HepG2 (cell line): ENCODE results near the gene FCGR3A. TPM values are rescaled to one million over a fixed set of nuclear protein-coding genes. Genes with fewer than 3 reads are reported as not detected.
"Not testable (repeated sequence)": the region's sequence is repeated elsewhere in the genome, so short reads cannot be mapped to it uniquely, and the experiment has no call there.

ENCODE experiments used
- ATAC-seq: fragments of 200-7000 bp; cut with Tn5 transposase; 3 replicates; pipeline ENCODE4 v1.9.1; 2020; ENCODE audit warnings: mild to moderate bottlenecking, moderate library complexity
- BruUV-seq: library from RNA; stranded (reverse); fragments of 400-500 nt; replicated peaks from 2 replicates; lab custom pipeline; 2021; lab: Mats Ljungman, UMichigan
- CTCF ChIA-PET: fragments of 300-600 bp; formaldehyde crosslinking; extraction: SDS; loops from one replicate; lab custom pipeline; 2021; ENCODE audit warnings: low total read pairs, inconsistent platforms, low intra/inter-chr PET ratio; lab: Yijun Ruan, JAX
- POLR2A ChIA-PET: fragments of 350-600 bp; sonication (Branson Sonifier 250); formaldehyde crosslinking; loops from one replicate; lab custom pipeline; 2020; ENCODE audit warnings: antibody characterized with exemption, inconsistent platforms; lab: Yijun Ruan, JAX
- DNase-seq: peaks from one replicate; pipeline ENCODE4 v3.0.0-alpha.2; 2015; ENCODE audit warnings: low spot score
- FAIRE-seq: peaks from 3 replicates; lab custom pipeline; 2011; peaks lifted over from hg19 to GRCh38; lab: Jason Lieb, UNC
- H2AFZ ChIP-seq: one replicate; pipeline ENCODE4 v1.6.1; 2011; ENCODE audit warnings: low read length, inconsistent platforms
- H3K27ac ChIP-seq: fragments of 300-600 bp; 3 replicates; pipeline ENCODE4 v1.8.0; 2011; ENCODE audit warnings: mixed run types, mild to moderate bottlenecking, mixed read lengths, low read length, inconsistent platforms; ENCODE audit not compliant: insufficient read depth; ENCODE audit errors: extremely low read length
- H3K27me3 ChIP-seq, 2 experiments: fragments of 200-600 bp in 1 of 2; 2 replicates in 1 of 2; 3 replicates in 1 of 2; pipeline versions ENCODE4 v1.6.0 to v1.8.0; 2011; ENCODE audit warnings: low read length in 2 of 2, mild to moderate bottlenecking in 2 of 2, moderate library complexity in 2 of 2, inconsistent platforms in 1 of 2; ENCODE audit not compliant: insufficient read depth in 2 of 2, control insufficient read depth in 1 of 2
- H3K36me3 ChIP-seq, 2 experiments: fragments of 200-600 bp in 1 of 2; replicated peaks in 1 of 2; 2 replicates in 1 of 2; 3 replicates in 1 of 2; pipeline versions ENCODE4 v1.5.1 to v1.8.0; 2011; ENCODE audit warnings: low read length in 2 of 2, inconsistent platforms in 1 of 2; ENCODE audit not compliant: insufficient read depth in 2 of 2, control insufficient read depth in 1 of 2
- H3K4me1 ChIP-seq: 2 replicates; pipeline ENCODE4 v1.5.1; 2012; ENCODE audit warnings: low read length, inconsistent platforms; ENCODE audit not compliant: insufficient read depth
- H3K4me2 ChIP-seq: 2 replicates; pipeline ENCODE4 v1.6.0; 2011; ENCODE audit warnings: low read depth, low read length, inconsistent platforms
- H3K4me3 ChIP-seq, 3 experiments: fragments of 200-600 bp in 1 of 3; sonication (generic), shearing (Covaris generic) in 1 of 3; replicated peaks in 1 of 3; 2 replicates each; pipeline ENCODE4 v1.5.1; 2011 to 2016; ENCODE audit warnings: low read length in 3 of 3, inconsistent platforms in 2 of 3, low read depth in 2 of 3, mild to moderate bottlenecking in 2 of 3, control low read depth in 1 of 3, mixed read lengths in 1 of 3; ENCODE audit not compliant: insufficient read depth in 1 of 3
- H3K79me2 ChIP-seq: one replicate; pipeline ENCODE4 v1.6.1; 2011; ENCODE audit warnings: low read length, inconsistent platforms; ENCODE audit not compliant: insufficient read depth
- H3K9ac ChIP-seq: 2 replicates; pipeline ENCODE4 v1.6.0; 2011; ENCODE audit warnings: mild to moderate bottlenecking, low read depth, low read length, inconsistent platforms; ENCODE audit not compliant: insufficient read depth
- H3K9me3 ChIP-seq: 2 replicates; pipeline ENCODE4 v1.5.1; 2012; ENCODE audit warnings: mild to moderate bottlenecking, low read length
- H4K20me1 ChIP-seq: 2 replicates; pipeline ENCODE4 v1.6.0; 2011; ENCODE audit warnings: inconsistent platforms, mild to moderate bottlenecking, low read length, moderate library complexity; ENCODE audit not compliant: insufficient read depth
- WGBS: methylation state at CpG from one replicate; pipeline ENCODE4 v1.1.6; 2017; ENCODE audit warnings: low lambda C conversion rate; 5-methylcytosine and 5-hydroxymethylcytosine counted together
- in situ Hi-C: cut with HindIII; loops from 2 replicates; pipeline ENCODE4 v1.10.0; 2017; ENCODE audit warnings: low pct_unique_long_range_greater_than_20kb; ENCODE audit not compliant: extremely low pct_ligation_motif_present
- intact Hi-C: fragments of 100-400 bp; cut with micrococcal nuclease; formaldehyde crosslinking; loops from one replicate; pipeline ENCODE4 v1.10.0; 2022; ENCODE audit not compliant: unreplicated experiment
- polyA plus RNA-seq, 8 experiments: library from polyadenylated mRNA; depleted of rRNA in 3 of 8; stranded (reverse) in 7 of 8; unstranded in 1 of 8; fragments of >200 nt; fragmentation: Illumina TruSeq in 4 of 8; extraction: Trizol in 4 of 8; gene quantifications; 2 replicates each; pipeline versions ENCODE4 v1.2.1 to v1.2.3, GENCODE V29; 2011 to 2016; ENCODE audit warnings: low read depth in 4 of 8, missing spikeins in 1 of 8, mixed read lengths in 1 of 8; ENCODE audit not compliant: insufficient read depth in 1 of 8
- total RNA-seq, 5 experiments: library from RNA; depleted of rRNA; stranded (reverse); fragments of >200 nt; fragmentation: Illumina TruSeq; extraction: Trizol; gene quantifications; 2 replicates each; pipeline ENCODE4 v1.2.3, GENCODE V29; 2016; ENCODE audit warnings: low read depth in 1 of 5

The FCGR3A gene
- total and polyA plus RNA-seq, 2 of the 13 experiments (the other 11 are each of a cell fraction or from before 2014, with no cell fraction given), result not detected

GRCh38 chr1:161557506-161558450, 8.2 kb upstream of the FCGR3A start:
- H2AFZ ChIP-seq, H3K9me3 ChIP-seq, DNase-seq, H3K4me3 ChIP-seq, POLR2A ChIA-PET, H3K27ac ChIP-seq, H3K4me1 ChIP-seq, in situ Hi-C loops, H3K36me3 ChIP-seq, intact Hi-C loops, H4K20me1 ChIP-seq, H3K27me3 ChIP-seq, CTCF ChIA-PET, H3K4me2 ChIP-seq, H3K9ac ChIP-seq, FAIRE-seq, ATAC-seq, BruUV-seq, H3K79me2 ChIP-seq: not testable (repeated sequence)
- WGBS, result 0% methylated on average over 3 of the region's 6 CpGs

GRCh38 chr1:161556990-161557389, 7.4 kb upstream of the FCGR3A start:
- POLR2A ChIA-PET, BruUV-seq, H4K20me1 ChIP-seq, FAIRE-seq, H3K9me3 ChIP-seq, H3K36me3 ChIP-seq, CTCF ChIA-PET, H3K79me2 ChIP-seq, H2AFZ ChIP-seq, DNase-seq, in situ Hi-C loops, intact Hi-C loops, H3K9ac ChIP-seq, H3K4me1 ChIP-seq, H3K27me3 ChIP-seq, ATAC-seq, H3K4me3 ChIP-seq, H3K4me2 ChIP-seq, H3K27ac ChIP-seq: not testable (repeated sequence)
- no CpG with 5 or more reads among the region's 2 CpGs for WGBS

GRCh38 chr1:161556143-161556542, 6.5 kb upstream of the FCGR3A start:
- H3K27me3 ChIP-seq, H3K9ac ChIP-seq, CTCF ChIA-PET, in situ Hi-C loops, H4K20me1 ChIP-seq, ATAC-seq, H3K9me3 ChIP-seq, intact Hi-C loops, H3K79me2 ChIP-seq, DNase-seq, BruUV-seq, FAIRE-seq, H3K36me3 ChIP-seq, H3K27ac ChIP-seq, POLR2A ChIA-PET, H2AFZ ChIP-seq, H3K4me2 ChIP-seq, H3K4me1 ChIP-seq, H3K4me3 ChIP-seq: not testable (repeated sequence)
- WGBS, result 10% methylated on average over 2 of the region's 3 CpGs

GRCh38 chr1:161554815-161555417, 5.3 kb upstream of the FCGR3A start:
- H2AFZ ChIP-seq, H3K4me1 ChIP-seq, BruUV-seq, CTCF ChIA-PET, ATAC-seq, H4K20me1 ChIP-seq, H3K27ac ChIP-seq, in situ Hi-C loops, DNase-seq, H3K79me2 ChIP-seq, H3K4me2 ChIP-seq, FAIRE-seq, H3K9ac ChIP-seq, H3K27me3 ChIP-seq, POLR2A ChIA-PET, H3K4me3 ChIP-seq, H3K9me3 ChIP-seq, H3K36me3 ChIP-seq, intact Hi-C loops: not testable (repeated sequence)
- WGBS, result 0% methylated on average over 1 of the region's 1 CpG
